PFSK-1 (cell line): ENCODE results near the gene LSM5.

Experiments
- FOXP2 ChIP-seq: optimal IDR thresholded peaks from 2 replicates; pipeline ENCODE3; 2011; ENCODE audit warnings: borderline replicate concordance, control low read depth, inconsistent platforms; ENCODE audit not compliant: insufficient read depth; ENCODE audit errors: extremely low read length, extremely low read depth
- POLR2AphosphoS5 ChIP-seq: IDR thresholded peaks from 2 replicates; pipeline ENCODE4 v1.6.1; 2012; ENCODE audit warnings: low read depth, mild to moderate bottlenecking, control low read depth, low read length, moderate library complexity
- SIN3A ChIP-seq: IDR thresholded peaks from 2 replicates; pipeline ENCODE4 v1.6.1; 2012; ENCODE audit warnings: mild to moderate bottlenecking, low read length, moderate library complexity, borderline replicate concordance; ENCODE audit not compliant: insufficient read depth
- TAF1 ChIP-seq: IDR thresholded peaks from 2 replicates; pipeline ENCODE4 v1.6.1; 2012; ENCODE audit warnings: low read length, control low read depth, borderline replicate concordance; ENCODE audit not compliant: insufficient read depth
- TF ChIP-seq, protein P1 (sequence below), 2 experiments: IDR thresholded peaks; 2 replicates each; pipeline versions ENCODE4 v1.6.1 to v1.8.0; 2011 to 2012; ENCODE audit warnings: low read depth in 2 of 2, low read length in 2 of 2, control low read depth in 1 of 2, inconsistent platforms in 1 of 2, mild to moderate bottlenecking in 1 of 2, moderate library complexity in 1 of 2; ENCODE audit not compliant: insufficient read depth in 1 of 2

Gene LSM5

DNA sequence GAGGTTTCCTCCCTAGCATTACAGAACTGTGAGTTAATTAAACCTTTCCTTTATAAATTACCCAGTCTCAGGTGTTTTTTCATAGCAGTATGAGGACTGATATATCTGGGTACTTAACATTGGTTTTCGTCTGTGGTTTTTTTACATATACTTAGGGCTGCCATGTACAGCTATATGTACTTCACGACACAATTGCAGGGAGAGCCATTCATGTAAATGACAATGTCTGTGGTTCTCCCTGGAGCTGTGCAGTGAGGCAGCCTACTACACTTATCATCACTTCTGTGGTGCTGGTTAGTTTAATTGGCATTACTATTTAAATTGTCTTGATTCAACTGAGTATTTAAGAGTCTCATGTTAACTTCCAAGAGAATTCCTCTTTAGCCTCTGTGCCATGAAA is 45.8 kb upstream of the LSM5 start:
- TF ChIP-seq SIN3A (no peak), FOXP2 (no peak), TAF1 (no peak), POLR2AphosphoS5 (no peak)
- TF ChIP-seq, protein P1, sequence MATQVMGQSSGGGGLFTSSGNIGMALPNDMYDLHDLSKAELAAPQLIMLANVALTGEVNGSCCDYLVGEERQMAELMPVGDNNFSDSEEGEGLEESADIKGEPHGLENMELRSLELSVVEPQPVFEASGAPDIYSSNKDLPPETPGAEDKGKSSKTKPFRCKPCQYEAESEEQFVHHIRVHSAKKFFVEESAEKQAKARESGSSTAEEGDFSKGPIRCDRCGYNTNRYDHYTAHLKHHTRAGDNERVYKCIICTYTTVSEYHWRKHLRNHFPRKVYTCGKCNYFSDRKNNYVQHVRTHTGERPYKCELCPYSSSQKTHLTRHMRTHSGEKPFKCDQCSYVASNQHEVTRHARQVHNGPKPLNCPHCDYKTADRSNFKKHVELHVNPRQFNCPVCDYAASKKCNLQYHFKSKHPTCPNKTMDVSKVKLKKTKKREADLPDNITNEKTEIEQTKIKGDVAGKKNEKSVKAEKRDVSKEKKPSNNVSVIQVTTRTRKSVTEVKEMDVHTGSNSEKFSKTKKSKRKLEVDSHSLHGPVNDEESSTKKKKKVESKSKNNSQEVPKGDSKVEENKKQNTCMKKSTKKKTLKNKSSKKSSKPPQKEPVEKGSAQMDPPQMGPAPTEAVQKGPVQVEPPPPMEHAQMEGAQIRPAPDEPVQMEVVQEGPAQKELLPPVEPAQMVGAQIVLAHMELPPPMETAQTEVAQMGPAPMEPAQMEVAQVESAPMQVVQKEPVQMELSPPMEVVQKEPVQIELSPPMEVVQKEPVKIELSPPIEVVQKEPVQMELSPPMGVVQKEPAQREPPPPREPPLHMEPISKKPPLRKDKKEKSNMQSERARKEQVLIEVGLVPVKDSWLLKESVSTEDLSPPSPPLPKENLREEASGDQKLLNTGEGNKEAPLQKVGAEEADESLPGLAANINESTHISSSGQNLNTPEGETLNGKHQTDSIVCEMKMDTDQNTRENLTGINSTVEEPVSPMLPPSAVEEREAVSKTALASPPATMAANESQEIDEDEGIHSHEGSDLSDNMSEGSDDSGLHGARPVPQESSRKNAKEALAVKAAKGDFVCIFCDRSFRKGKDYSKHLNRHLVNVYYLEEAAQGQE (IDR thresholded peaks at IDR 0.05; ENCODE audit: insufficient read depth in 1 of 2, low read depth in 2 of 2, low read length in 2 of 2), result no peak

DNA sequence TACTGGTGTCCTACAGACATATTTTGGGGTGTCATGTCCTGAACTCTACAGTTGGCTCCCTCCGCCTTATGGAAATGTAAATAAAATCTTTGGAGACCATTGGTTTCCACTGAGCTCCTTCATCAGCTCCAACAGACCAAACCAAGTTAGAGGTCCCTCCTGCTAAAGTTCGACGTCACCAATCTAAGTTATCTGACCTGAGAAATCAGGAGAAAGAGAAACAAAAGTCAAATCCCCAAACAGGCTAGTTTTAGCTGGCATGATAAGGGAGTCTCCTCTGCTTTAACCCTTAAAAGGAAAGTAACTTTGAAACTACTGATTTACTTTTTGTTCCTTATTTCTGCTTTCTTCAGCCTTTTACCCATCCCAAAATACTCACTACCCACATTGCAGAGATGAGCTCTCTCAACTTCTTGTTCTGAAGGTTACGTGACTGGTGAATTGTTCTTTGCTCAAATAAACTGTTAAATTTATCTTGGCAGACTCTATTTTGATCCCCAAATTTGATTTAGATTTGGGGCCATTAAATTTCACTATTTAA is 45.1 kb upstream of the LSM5 start:
- TF ChIP-seq POLR2AphosphoS5, result no peak
- no peak for TF ChIP-seq FOXP2

DNA sequence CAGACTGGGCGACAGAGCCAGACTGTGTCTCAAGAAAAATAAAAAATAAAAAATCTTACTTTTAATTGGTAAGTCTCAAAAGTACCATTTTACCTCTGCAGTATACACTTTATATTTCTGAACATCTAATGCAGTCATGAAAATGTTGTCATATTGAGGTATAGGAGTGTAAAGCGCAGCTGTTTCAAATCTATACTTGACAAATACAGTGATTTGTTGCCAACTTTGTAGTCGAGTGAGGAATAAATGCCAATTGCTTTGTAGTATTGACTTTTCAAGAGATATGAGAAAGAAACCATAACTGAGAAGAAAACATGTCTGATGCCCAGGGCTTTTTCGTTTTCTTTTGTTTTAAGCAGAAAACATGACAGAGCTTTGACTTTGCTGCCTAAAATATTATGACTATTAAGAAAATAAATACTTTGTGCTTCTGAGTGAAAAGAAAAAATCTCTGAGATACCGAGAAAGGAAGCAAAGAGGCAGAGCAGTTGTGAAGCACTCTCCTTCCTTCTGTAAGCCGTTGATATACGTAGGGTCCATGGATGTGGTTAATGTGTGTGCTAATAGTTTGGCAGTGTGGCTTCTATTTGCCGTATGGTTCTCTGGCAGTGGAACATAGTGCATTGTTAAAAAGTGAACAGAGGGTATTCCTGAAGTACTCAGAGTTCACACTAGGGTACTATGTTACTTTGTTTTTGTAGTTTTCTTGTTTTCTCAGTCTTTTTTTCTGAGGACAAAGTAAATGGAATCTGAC is 43.3 kb upstream of the LSM5 start:
- TF ChIP-seq SIN3A (no peak), TAF1 (no peak), POLR2AphosphoS5 (no peak), FOXP2 (no peak)
- TF ChIP-seq, protein P1 (IDR thresholded peaks at IDR 0.05; ENCODE audit: insufficient read depth in 1 of 2, low read depth in 2 of 2, low read length in 2 of 2), result no peak

DNA sequence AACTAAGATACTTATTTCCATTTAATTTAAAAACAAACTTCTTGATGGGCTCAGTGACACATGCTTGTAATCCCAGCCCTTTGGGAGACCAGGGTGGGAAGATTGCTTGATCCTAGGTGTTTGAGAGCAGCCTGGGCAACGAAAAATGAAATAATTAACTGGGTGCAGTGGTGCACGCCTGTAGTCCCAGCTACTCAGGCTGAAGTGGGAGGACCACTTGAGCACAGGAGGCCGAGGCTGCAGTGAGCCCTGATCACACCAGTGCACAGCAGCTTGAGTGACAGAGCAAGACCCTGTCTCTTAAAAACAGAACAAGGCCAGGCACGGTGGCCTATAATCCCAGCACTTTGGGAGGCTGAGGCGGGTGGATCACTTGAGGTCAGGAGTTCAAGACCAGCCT is 42.5 kb upstream of the LSM5 start:
- TF ChIP-seq TAF1 (no peak), POLR2AphosphoS5 (no peak), FOXP2 (no peak)
- TF ChIP-seq, protein P1 (IDR thresholded peaks at IDR 0.05; ENCODE audit: insufficient read depth in 1 of 2, low read depth in 2 of 2, low read length in 2 of 2), result no peak

DNA sequence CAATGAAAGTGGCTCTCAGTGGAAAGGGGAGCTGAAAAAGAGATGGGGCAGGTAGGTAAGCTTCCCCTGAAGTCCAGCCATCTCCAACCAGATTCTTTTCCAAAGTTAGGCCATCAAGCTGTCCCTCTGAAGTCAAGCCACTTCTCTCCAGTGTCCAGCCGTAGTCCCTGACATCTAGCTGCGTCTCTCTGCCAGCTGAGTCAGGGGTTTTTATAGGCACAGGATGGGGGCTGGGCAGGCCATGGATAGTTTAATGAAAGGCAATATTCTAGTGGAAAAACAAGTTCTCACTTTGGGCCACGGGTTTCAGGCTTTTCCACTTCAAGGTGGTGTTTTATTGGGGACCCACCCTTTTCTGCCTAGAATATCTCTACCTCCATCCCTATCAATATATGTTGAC is 41.9 kb upstream of the LSM5 start:
- no peak for TF ChIP-seq FOXP2
- no peak for TF ChIP-seq POLR2AphosphoS5
- TF ChIP-seq, protein P1 (IDR thresholded peaks at IDR 0.05; ENCODE audit: insufficient read depth in 1 of 2, low read depth in 2 of 2, low read length in 2 of 2), result no peak
- no peak for TF ChIP-seq SIN3A
- no peak for TF ChIP-seq TAF1
